SU-DHL-6 (cell line): Measurements from ENCODE around the gene ADAMTS14.

Experiments used
- CTCF ChIP-seq: fragments of 200-600 bp; sonication (generic); IDR thresholded peaks from one replicate; pipeline ENCODE4 v1.5.1; 2017; ENCODE audit warnings: antibody characterized with exemption, mild to moderate bottlenecking, low read length, moderate library complexity; ENCODE audit not compliant: insufficient read depth, poor library complexity, severe bottlenecking
- EZH2phosphoT487 ChIP-seq: fragments of 200-600 bp; sonication (generic), shearing (Covaris generic); conservative IDR thresholded peaks from 2 replicates; pipeline ENCODE4 v1.6.1; 2018; ENCODE audit warnings: mild to moderate bottlenecking, antibody characterized with exemption, low read length, moderate library complexity, mixed read lengths

DNA sequence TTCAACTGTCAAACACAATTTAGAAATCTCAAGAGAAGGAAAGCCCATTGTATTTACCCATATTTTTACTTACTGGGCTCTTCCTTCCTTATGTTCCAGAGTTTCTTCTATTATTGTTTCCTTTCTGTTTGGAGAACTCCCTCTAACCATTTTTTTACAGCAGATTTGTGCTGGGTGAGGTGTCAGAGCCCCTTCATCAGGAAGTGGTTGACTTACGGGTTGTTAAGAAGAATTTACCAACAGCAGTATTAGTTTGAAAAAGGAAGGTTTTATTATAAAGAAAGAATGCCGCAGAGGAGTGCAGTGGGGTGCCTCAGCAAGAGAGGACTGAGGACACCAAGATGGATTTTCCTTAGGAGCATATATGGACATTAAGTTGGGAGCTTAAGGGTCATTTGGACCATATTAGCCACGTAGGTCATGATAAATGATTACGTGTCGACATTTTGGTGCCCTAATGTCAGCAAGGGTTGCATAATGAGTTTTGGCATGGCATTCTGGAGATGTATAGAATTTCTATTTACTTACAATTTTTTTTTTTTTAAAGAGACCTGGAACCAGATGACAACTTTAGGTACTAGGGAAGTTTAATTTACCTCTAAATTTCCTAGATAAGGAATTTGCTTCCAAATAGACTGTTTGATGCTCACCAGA lies 119.2 kb downstream of the ADAMTS14 start:
- TF ChIP-seq CTCF (no peak), EZH2phosphoT487 (no peak)
